Measurements from ENCODE around the gene ADK. TPM values are rescaled to one million over a fixed set of nuclear protein-coding genes. Genes with fewer than 3 reads are reported as not detected.
A peak's percentile ranks its signal among the peaks of the same experiment; 100 is the strongest.

ADK gene
- total and polyA plus RNA-seq, 2 of the 13 experiments (the other 11 are each of a cell fraction or from before 2014, with no cell fraction given): 48.6 to 79.1 TPM

GRCh38 chr10:74150204-74150989 is 624 bp upstream of the ADK start, which contains the start of gene AP3M1 (continued):
- TF ChIP-seq, protein P1, sequence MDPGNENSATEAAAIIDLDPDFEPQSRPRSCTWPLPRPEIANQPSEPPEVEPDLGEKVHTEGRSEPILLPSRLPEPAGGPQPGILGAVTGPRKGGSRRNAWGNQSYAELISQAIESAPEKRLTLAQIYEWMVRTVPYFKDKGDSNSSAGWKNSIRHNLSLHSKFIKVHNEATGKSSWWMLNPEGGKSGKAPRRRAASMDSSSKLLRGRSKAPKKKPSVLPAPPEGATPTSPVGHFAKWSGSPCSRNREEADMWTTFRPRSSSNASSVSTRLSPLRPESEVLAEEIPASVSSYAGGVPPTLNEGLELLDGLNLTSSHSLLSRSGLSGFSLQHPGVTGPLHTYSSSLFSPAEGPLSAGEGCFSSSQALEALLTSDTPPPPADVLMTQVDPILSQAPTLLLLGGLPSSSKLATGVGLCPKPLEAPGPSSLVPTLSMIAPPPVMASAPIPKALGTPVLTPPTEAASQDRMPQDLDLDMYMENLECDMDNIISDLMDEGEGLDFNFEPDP (CRISPR knock-in tag; conservative IDR thresholded peaks at IDR 0.05): 0 out of 2 replicates have a peak, but pooled peaks have one; percentile 76
- no peak; the same call in 1 of the 2 replicates for TF ChIP-seq HOXA5 (CRISPR knock-in tag; IDR thresholded peaks at IDR 0.05)
- TF ChIP-seq ZNF264 (CRISPR knock-in tag; IDR thresholded peaks at IDR 0.05): 0 out of 2 replicates have a peak, but pooled peaks have one; percentile 55
- TF ChIP-seq ZFY (CRISPR knock-in tag; IDR thresholded peaks at IDR 0.05): peak; percentile 70
- no peak for TF ChIP-seq SRSF1 (optimal IDR thresholded peaks at IDR 0.05; ENCODE audit: low read depth, low read length)
- TF ChIP-seq ATM (IDR thresholded peaks at IDR 0.05; ENCODE audit: borderline replicate concordance): no peak
- TF ChIP-seq FOXK2 (IDR thresholded peaks at IDR 0.05): no peak
- TF ChIP-seq, protein P2, sequence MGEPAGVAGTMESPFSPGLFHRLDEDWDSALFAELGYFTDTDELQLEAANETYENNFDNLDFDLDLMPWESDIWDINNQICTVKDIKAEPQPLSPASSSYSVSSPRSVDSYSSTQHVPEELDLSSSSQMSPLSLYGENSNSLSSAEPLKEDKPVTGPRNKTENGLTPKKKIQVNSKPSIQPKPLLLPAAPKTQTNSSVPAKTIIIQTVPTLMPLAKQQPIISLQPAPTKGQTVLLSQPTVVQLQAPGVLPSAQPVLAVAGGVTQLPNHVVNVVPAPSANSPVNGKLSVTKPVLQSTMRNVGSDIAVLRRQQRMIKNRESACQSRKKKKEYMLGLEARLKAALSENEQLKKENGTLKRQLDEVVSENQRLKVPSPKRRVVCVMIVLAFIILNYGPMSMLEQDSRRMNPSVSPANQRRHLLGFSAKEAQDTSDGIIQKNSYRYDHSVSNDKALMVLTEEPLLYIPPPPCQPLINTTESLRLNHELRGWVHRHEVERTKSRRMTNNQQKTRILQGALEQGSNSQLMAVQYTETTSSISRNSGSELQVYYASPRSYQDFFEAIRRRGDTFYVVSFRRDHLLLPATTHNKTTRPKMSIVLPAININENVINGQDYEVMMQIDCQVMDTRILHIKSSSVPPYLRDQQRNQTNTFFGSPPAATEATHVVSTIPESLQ (CRISPR knock-in tag; conservative IDR thresholded peaks at IDR 0.05): 0 out of 2 replicates have a peak, but pooled peaks have one; percentile 68
- TF ChIP-seq, protein P3, sequence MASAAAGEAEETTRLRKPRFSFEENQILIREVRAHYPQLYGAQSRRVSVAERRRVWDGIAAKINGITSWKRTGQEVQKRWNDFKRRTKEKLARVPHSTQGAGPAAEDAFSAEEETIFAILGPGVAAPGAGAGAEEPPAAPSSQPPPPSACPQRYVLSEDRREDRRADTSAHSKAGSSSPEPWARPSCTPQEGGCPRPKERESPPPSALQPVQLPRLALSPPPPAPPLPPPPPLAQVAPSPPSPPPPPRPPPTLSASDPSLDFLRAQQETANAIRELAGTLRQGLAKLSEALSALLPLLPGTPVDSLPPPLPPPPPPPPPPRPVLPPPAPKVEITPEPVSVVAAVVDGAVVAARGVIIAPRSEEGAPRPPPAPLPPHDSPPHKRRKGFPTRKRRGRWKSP (CRISPR knock-in tag; IDR thresholded peaks at IDR 0.05): no peak
- TF ChIP-seq, protein P4, sequence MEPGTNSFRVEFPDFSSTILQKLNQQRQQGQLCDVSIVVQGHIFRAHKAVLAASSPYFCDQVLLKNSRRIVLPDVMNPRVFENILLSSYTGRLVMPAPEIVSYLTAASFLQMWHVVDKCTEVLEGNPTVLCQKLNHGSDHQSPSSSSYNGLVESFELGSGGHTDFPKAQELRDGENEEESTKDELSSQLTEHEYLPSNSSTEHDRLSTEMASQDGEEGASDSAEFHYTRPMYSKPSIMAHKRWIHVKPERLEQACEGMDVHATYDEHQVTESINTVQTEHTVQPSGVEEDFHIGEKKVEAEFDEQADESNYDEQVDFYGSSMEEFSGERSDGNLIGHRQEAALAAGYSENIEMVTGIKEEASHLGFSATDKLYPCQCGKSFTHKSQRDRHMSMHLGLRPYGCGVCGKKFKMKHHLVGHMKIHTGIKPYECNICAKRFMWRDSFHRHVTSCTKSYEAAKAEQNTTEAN (CRISPR knock-in tag; conservative IDR thresholded peaks at IDR 0.05): peak; percentile 48; the same call in 1 of the 2 replicates
- no peak for TF ChIP-seq KMT2B (CRISPR knock-in tag; IDR thresholded peaks at IDR 0.05)
- peak; percentile 56; the same call in 1 of the 2 replicates for TF ChIP-seq ATF1 (CRISPR knock-in tag; IDR thresholded peaks at IDR 0.05)
- TF ChIP-seq ZNF572 (CRISPR knock-in tag; IDR thresholded peaks at IDR 0.05): no peak
- TF ChIP-seq ARNTL (CRISPR knock-in tag; IDR thresholded peaks at IDR 0.05): 0 out of 2 replicates have a peak, but pooled peaks have one; percentile 16
- TF ChIP-seq SRY (CRISPR knock-in tag; IDR thresholded peaks at IDR 0.05): 0 out of 2 replicates have a peak, but pooled peaks have one; percentile 25
- TF ChIP-seq ATF3 (CRISPR knock-in tag; IDR thresholded peaks at IDR 0.05): no peak
- TF ChIP-seq POLR2A (IDR thresholded peaks at IDR 0.05; ENCODE audit: insufficient read depth in 1 of 2, low read depth in 2 of 2, low read length in 2 of 2): peak in 1 of 2 experiments; percentile 51; a peak in 2 of 4 replicates
- TF ChIP-seq PHF21A (CRISPR knock-in tag; IDR thresholded peaks at IDR 0.05): peak; percentile 55; the same call in 1 of the 2 replicates
- 0 out of 2 replicates have a peak, but pooled peaks have one; percentile 24 for TF ChIP-seq GFI1 (CRISPR knock-in tag; IDR thresholded peaks at IDR 0.05; ENCODE audit: borderline replicate concordance)
- peak; percentile 94 for TF ChIP-seq ASH2L (IDR thresholded peaks at IDR 0.05; ENCODE audit: insufficient read length, low read depth, low read length)
- TF ChIP-seq, protein P5, sequence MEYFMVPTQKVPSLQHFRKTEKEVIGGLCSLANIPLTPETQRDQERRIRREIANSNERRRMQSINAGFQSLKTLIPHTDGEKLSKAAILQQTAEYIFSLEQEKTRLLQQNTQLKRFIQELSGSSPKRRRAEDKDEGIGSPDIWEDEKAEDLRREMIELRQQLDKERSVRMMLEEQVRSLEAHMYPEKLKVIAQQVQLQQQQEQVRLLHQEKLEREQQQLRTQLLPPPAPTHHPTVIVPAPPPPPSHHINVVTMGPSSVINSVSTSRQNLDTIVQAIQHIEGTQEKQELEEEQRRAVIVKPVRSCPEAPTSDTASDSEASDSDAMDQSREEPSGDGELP (IDR thresholded peaks at IDR 0.05; ENCODE audit: borderline replicate concordance, low read depth): peak; percentile 56; the same call in 1 of the 2 replicates
- peak; percentile 31; the same call in 1 of the 2 replicates for TF ChIP-seq NFKB2 (CRISPR knock-in tag; IDR thresholded peaks at IDR 0.05; ENCODE audit: borderline replicate concordance)
- TF ChIP-seq MEF2D (CRISPR knock-in tag; IDR thresholded peaks at IDR 0.05): peak; percentile 36; the same call in 1 of the 2 replicates
- no peak for TF ChIP-seq HMG20A (CRISPR knock-in tag; IDR thresholded peaks at IDR 0.05; ENCODE audit: borderline replicate concordance)
